Vagina (tissue), 2 donors: ENCODE measurements around the gene FBXL16.

ENCODE experiments used
- POLR2A ChIP-seq, 2 donors: fragments of 450-650 bp; IDR thresholded peaks; one replicate each; pipeline ENCODE4 v1.6.1; 2017; ENCODE audit warnings: antibody characterized with exemption in 2 of 2, mild to moderate bottlenecking in 2 of 2, moderate library complexity in 2 of 2
- POLR2AphosphoS5 ChIP-seq, 2 donors: sonication (generic); formaldehyde crosslinking; IDR thresholded peaks; one replicate each; pipeline ENCODE4 v1.9.0; 2017; ENCODE audit warnings: antibody characterized with exemption in 2 of 2, mild to moderate bottlenecking in 2 of 2, low read depth in 1 of 2; ENCODE audit not compliant: insufficient read depth in 1 of 2
- TF ChIP-seq, protein P1 (sequence below), 3 experiments: fragments of 450-650 bp in 2 of 3; fragments of 200-600 bp in 1 of 3; sonication (generic) in 1 of 3; IDR thresholded peaks; one replicate each; pipeline ENCODE4 v1.5.1; 2017 to 2019; ENCODE audit warnings: antibody characterized with exemption in 3 of 3, mild to moderate bottlenecking in 2 of 3, moderate library complexity in 2 of 3

DNA sequence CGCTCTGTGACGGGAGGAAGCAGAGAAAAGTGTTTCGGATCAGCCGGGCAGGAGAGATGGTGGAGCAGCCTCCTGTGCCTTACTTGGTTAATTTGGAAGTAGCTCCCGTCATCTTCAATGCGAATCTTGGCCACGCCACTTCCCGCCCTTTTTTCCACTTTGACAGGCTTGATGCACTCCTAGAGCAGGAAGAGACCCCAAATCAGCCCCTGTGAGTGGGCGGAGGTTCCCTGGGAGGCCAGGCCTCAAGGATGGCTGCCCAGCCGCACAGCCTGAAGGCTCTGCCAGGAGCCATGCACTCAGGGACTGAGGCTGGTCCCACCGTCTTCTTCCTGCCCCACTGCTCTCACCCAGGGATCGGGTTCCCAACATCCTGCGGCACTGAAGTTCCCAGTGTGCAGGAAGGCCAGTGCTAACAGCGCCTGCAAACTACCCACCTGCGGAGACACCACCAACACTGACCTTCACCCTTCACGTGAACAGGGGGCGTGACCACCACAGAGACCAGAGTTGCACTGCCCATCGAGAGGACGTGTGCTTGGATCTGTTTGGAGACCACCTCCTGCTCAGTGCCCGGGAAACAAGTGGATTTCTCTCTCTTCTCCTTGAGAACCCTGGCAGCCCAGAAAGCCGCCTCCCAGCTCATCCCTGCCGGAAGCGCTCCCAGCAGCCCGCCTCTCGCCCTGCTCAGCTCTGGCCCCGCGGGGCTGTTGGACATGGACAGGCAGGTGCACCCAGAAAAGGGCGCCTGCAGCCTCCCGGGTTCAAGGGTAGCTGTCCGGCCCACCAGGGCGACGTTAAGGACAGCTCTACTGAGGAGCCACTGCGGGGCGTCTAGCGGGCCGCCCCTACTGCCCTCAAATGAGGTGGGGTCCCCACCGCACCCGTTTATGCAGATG, 34.2 kb upstream of the FBXL16 start:
- TF ChIP-seq, protein P1, sequence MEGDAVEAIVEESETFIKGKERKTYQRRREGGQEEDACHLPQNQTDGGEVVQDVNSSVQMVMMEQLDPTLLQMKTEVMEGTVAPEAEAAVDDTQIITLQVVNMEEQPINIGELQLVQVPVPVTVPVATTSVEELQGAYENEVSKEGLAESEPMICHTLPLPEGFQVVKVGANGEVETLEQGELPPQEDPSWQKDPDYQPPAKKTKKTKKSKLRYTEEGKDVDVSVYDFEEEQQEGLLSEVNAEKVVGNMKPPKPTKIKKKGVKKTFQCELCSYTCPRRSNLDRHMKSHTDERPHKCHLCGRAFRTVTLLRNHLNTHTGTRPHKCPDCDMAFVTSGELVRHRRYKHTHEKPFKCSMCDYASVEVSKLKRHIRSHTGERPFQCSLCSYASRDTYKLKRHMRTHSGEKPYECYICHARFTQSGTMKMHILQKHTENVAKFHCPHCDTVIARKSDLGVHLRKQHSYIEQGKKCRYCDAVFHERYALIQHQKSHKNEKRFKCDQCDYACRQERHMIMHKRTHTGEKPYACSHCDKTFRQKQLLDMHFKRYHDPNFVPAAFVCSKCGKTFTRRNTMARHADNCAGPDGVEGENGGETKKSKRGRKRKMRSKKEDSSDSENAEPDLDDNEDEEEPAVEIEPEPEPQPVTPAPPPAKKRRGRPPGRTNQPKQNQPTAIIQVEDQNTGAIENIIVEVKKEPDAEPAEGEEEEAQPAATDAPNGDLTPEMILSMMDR (IDR thresholded peaks at IDR 0.05), result no peak
- TF ChIP-seq POLR2A (IDR thresholded peaks at IDR 0.05) (no peak), POLR2AphosphoS5 (IDR thresholded peaks at IDR 0.05; ENCODE audit: insufficient read depth in 1 of 2, low read depth in 1 of 2) (no peak)
